Pulmonary artery endothelial cell (primary cell): ENCODE data around the gene ARHGAP9. TPM values are rescaled to one million over a fixed set of nuclear protein-coding genes. Genes with fewer than 3 reads are reported as not detected.
"Not testable (repeated sequence)": the region's sequence is repeated elsewhere in the genome, so short reads cannot be mapped to it uniquely, and the experiment has no call there.

ENCODE experiments used
- DNase-seq: peaks from one replicate; pipeline ENCODE4 v3.0.0-alpha.2; 2011; ENCODE audit warnings: low read depth, low spot score
- total RNA-seq: library from RNA; depleted of rRNA; stranded (reverse); fragments of >200 nt; gene quantifications from 2 replicates; pipeline ENCODE4 v1.2.3, GENCODE V29; 2014

ARHGAP9 gene
- total RNA-seq, 1 donor from 2014 or later = under 0.01 TPM

- DNase-seq = not testable (repeated sequence)
These were observed 15.5 kb upstream of the ARHGAP9 start for GRCh38 chr12:57495051-57495701.

- no peak for DNase-seq
These were observed 12.0 kb upstream of the ARHGAP9 start for GRCh38 chr12:57491393-57492280.

DNA sequence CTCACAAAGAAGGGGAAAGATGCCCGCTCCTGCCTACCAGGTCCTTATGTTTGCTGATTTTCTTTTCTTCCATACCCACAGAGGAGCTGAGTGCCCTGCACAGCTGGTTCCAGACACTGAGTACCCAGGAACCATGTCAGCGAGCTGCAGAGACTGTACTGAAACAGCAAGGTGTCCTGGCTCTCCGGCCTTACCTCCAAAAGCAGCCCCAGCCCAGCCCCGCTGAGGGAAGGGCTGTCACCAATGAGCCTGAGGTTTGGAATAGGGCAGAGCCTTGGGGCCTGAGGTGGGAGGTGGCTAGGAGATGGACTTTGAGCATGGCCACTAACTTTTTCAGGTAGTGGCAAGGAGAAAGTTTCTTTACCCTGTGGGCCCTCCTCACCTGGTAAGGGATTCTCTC, 10.5 kb upstream of the ARHGAP9 start:
- no peak for DNase-seq

DNA sequence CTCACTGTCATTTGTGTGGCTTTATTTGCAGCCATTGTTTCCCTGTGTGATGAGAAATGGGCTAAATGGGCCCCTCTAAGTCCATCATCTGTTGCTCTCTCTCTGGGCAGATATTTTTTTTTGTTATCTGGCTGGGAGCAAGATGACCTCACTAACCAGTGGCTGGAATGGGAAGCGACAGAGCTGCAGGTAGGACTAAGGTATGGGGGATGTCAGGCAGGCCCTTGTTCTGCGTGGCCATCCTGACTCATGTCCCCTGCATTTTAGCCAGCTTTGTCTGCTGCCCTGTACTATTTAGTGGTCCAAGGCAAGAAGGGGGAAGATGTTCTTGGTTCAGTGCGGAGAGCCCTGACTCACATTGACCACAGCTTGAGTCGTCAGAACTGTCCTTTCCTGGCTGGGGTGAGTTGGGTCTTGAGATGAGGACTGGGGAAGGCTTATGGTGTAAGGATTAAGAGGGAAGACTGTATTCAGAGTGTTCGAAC, 9.5 kb upstream of the ARHGAP9 start:
- no peak for DNase-seq

- DNase-seq = no peak
These were observed 8.9 kb upstream of the ARHGAP9 start for GRCh38 chr12:57488402-57489156.

DNA sequence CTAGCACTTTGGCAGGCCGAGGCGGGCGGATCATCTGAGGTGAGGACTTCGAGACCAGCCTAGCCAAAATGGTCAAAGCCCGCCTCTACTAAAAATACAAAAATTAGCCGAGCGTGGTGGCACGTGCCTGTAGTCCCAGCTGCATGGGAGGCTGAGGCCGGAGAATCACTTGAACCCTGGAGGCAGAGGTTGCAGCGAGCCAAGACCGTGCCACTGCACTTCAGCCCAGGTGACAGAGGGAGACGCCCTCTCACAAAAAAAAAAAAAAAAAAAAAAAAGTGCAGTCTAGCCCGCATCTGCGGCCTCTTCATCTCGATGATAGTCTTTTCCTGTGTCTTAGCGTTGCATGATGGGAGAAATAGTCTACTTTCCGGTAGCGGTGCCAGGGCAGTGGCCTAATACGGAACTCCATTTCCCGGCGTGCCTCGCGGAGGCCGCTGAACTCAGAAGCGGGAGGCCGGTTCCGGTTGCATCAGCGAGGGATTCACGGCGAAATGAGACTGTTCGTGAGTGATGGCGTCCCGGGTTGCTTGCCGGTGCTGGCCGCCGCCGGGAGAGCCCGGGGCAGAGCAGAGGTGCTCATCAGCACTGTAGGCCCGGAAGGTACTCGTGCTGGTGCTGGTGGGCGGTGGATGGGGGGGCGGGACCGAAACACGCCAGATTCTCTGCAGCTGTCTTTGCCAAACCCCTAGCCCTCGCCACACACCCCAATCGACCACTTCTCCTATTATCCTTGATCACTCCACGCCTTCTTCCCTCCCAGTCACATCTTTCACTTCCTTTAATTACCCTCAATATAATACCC, 8.1 kb upstream of the ARHGAP9 start, which contains the start of gene MARS1:
TSS of gene MARS1 (plus strand) at position 472 of the 805 bp plus-strand sequence. CDS start at position 495, 23 bp downstream.
- DNase-seq = peak; percentile 78

GRCh38 chr12:57487055-57487596, 7.5 kb upstream of the ARHGAP9 start:
- no peak for DNase-seq

GRCh38 chr12:57485695-57486094, 6.0 kb upstream of the ARHGAP9 start:
- DNase-seq = no peak

DNA sequence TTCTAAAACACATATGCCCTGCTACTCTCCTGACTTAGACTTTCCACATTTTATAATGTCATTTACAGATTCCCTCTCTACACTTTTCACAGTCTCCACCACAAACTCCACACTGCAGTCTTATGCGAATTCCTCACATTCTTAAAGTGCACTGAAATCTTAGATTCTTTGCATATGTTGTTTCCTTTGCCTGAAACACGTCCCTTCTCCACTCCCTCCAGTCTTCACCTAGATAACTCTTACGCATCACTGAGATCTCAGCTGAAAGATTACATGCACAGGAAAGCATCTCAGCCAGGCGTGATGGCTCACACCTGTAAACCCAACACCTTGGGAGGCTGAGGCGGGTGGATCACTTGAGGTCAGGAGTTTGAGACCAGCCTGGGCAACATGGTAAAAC, 3.8 kb upstream of the ARHGAP9 start:
- DNase-seq = no peak

GRCh38 chr12:57481671-57482070, 2.0 kb upstream of the ARHGAP9 start:
- no peak for DNase-seq

DNA sequence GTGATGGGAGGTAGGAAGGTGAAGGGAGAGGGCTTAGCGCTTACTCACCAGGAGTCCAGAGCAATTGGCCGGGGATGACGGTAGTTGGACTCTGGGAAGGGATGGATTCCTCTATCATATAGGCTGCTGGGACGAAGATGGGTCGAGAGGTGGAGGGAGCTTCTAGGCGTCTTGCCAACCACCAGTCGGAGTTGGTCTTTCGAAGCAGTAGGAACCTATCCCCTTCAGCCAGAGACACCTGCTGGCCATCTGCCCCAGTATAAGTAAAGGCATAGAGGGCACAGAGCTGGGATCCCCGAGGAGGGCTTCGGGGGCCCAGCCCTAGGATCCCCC, 657 bp downstream of the ARHGAP9 start:
- DNase-seq = no peak

DNA sequence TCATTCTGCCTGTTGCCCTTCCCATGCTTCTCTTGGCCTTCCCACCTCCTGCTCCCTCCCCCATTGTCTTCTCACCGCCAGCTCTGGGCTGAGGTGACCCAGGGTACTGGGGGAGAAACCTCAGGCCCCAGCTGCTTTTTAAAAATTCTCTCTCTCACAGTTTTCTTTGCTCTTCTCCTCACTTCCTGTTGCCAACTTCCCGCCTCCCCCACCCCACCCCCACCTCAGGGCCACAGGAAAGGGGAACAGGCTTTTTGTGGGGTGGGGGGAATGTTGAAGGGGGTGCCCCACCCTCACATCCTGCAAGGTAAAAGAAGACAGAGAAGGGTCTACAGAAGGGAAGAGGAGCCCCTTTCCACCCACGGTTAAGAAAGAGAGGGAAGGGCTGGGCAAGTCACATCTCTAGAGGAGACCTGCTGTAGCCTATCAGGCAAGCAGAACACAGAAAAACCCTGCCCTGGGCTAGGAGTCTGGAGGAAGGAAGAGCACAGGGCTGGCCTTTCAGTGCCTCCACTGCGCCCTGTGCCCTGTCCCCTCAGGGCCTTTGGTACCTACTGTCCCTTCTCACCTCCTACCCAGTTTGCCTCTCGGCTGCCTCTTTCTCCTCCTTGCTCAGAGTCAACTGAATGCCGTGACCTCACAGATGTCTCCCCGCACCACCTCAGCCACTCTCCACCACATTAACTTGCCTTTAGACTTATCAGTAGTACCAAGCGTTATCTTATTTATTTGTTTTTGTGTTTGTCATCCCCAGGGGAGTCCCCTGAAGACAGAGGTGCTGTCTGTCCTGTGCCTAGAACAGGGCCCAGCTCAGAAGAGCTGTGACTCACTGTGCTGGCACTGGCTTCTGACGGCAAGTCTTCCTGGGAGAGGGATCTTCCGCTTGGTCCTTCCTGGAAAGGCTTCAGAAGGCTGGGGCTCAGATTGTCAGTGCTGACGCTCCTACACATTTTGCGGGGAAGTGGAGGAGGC, 1.7 kb downstream of the ARHGAP9 start:
- no peak for DNase-seq

GRCh38 chr12:57476993-57477709, 2.5 kb downstream of the ARHGAP9 start:
- DNase-seq = no peak

DNA sequence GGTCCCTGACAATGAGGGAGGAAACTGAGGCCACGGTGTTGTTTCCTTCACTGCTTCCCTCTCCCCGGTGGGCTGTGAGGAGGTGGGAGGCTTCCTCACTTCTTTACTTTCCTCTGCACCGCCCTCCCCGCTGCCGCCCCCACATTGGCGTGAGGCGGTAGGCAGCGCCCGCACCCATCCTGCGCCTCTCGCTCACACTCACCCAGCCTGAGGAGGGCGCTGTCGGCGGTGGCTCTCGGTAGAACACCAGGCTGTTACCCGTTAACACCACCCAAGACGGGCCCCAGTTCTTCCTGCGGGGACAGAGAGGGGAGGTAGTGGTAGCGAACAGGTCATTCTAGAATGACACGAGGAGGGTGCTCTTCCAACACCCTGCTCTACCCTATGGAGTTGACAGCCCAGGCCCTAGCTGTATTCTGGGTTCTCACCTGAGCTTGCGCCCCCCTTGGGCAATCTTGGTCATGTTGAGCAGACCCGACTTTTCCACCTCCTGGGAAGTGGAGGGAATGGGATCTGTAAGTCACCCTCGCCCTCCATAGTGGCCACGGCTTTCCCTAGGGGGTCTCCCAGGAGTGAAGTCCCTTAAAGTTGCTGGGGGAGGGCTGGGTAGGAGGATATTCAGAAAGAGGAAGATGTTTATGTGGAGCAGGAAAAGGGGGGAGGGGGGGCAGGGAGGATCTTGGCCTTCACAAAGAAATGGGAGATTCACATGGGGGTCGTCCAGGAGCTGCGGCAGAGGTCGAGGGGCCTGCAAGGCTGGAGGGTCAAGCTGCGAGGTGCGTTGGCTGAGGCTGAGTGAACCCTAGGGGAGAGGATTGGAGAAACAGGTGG, 3.3 kb downstream of the ARHGAP9 start:
- no peak for DNase-seq

DNA sequence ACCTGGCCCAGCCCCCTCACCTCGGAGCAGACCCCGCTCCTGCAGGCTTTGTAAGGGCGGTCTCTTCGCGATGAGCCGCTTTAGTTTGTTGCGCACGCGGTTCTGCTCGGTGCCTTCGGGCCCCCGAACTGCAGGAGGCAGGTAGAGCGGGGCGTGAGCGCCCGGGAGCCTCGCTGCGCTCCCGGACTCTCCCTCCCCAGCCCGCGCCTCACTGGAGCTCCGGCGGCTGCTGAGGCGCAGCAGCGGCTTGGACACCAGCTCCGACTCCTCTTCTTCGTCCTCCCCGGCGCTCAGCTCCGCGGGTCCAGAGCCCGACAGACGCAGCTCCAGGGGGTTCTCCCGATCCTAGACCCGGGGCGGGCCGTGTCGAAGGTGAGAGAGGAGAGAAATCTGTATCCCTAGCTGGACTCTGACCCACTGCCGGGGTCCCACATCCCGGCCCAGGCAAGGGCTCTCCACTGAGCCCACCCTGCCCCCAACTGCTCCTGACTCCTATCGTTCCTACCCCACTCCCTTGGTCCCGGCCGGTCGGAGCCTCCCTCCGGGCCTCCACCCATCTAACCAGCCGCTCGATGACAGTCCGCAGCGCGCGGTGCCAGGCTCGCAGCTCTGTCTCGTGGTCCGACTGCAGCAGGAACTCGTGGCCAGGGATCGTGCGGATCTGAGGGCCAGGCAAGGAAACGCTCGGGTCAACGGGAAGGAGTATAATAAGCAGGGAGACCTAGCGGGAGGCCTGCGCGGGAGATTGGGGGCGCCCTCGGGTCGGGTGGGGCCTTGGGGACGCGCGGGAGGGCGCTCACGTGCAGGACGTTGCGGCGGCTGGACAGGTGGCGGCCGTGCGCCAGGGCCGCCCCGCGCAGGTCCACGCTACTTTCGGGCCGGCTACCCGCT, 4.2 kb downstream of the ARHGAP9 start:
- DNase-seq = no peak

DNA sequence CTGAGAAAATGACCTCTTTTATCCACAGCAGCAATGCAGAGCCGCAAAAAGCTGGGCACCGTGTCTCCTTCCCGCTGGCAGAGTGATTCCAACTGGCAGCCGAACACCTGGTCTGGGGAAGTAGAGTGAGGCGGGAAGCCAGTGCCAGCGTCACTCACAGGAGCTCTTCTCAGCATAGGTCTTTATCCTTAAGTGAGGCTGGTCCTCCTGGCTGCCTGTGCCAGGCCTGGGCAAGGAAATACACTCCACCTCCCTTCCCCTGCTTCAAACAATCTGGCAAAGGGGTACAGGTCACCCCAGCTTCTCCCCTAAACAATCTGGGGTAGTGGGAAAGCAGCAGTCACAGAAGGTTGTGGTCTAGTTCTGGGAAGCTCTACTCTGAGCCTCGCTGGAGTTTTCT, 4.8 kb downstream of the ARHGAP9 start:
- DNase-seq = no peak

DNA sequence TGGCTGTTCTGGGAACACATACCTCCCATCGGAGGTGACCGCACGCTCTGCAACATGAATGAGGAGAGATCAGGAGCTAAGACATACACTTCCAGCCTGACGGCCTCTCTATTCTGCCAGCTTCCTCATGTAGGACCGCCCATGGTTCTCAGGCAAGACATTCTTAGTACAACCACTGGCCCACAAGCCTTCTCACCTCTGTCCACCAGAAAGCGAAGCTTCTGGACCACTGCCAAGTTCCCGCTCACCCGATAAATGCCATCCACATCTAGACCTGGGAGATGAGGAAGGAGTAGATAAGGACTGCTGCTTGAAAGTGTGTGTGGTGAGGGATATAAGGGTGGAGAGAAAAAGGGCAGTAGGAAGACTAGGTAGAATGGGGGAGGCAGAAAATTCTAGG, 5.2 kb downstream of the ARHGAP9 start:
- no peak for DNase-seq
